Measurements from ENCODE around the gene GREB1.

GRCh38 chr2:11556101-11556806, 22.4 kb downstream of the GREB1 start:
- no peak for TF ChIP-seq CTCF (IDR thresholded peaks at IDR 0.05)
- no peak for TF ChIP-seq POLR2AphosphoS5 (IDR thresholded peaks at IDR 0.05)
- no peak for TF ChIP-seq POLR2A (IDR thresholded peaks at IDR 0.05)
- no peak for TF ChIP-seq EP300 (IDR thresholded peaks at IDR 0.05)

Data from upper lobe of left lung (tissue), 4 donors.